Muscle of leg (tissue), 11 donors: ENCODE measurements around the gene FBXL17. TPM values are rescaled to one million over a fixed set of nuclear protein-coding genes. Genes with fewer than 3 reads are reported as not detected.
"Not testable (repeated sequence)": the region's sequence is repeated elsewhere in the genome, so short reads cannot be mapped to it uniquely, and the experiment has no call there.

Experiments used
- DNase-seq: peaks from one replicate; pipeline ENCODE4 v3.0.0; 2013
- H3K27ac ChIP-seq: one replicate; pipeline ENCODE4 v1.5.1; 2013; ENCODE audit warnings: mild to moderate bottlenecking, low read length, control low read depth
- H3K27me3 ChIP-seq: one replicate; pipeline ENCODE4 v1.6.1; 2013; ENCODE audit warnings: low read length; ENCODE audit not compliant: control insufficient read depth, insufficient read depth
- H3K36me3 ChIP-seq: one replicate; pipeline ENCODE4 v1.6.1; 2013; ENCODE audit warnings: low read length; ENCODE audit not compliant: control insufficient read depth, insufficient read depth
- H3K4me1 ChIP-seq: one replicate; pipeline ENCODE4 v1.6.1; 2013; ENCODE audit warnings: low read length; ENCODE audit not compliant: control insufficient read depth, insufficient read depth
- H3K4me3 ChIP-seq: one replicate; pipeline ENCODE4 v1.5.1; 2013; ENCODE audit warnings: low read length, control low read depth
- H3K9me3 ChIP-seq: replicated peaks from 2 replicates; pipeline ENCODE4 v1.6.1; 2013; ENCODE audit warnings: low read depth, low read length; ENCODE audit not compliant: control insufficient read depth
- WGBS: methylation state at CpG from one replicate; pipeline ENCODE4 v1.1.5; 2013; ENCODE audit warnings: missing lambda C conversion rate; ENCODE audit not compliant: insufficient coverage; 5-methylcytosine and 5-hydroxymethylcytosine counted together
- polyA plus RNA-seq, 8 donors: library from polyadenylated mRNA; unstranded; fragments of 120-200 nt; gene quantifications; one replicate each; pipeline versions ENCODE4 v1.2.1 to v1.2.3, GENCODE V29; 2013; ENCODE audit warnings: inconsistent platforms in 1 of 8, low replicate concordance in 1 of 8; ENCODE audit not compliant: insufficient read length in 8 of 8, insufficient read depth in 1 of 8
- total RNA-seq: library from RNA; stranded (reverse); fragments of 120-200 nt; gene quantifications from one replicate; pipeline ENCODE4 v1.2.4, GENCODE V29; 2013

The FBXL17 gene
- total and polyA plus RNA-seq, 9 donors: 14.6 to 23.7 (median 19.4) TPM

- 83% methylated on average over 2 of the region's 2 CpGs for WGBS
- Histone ChIP-seq H3K36me3 (no peaks in the 10 kb centered on the region), H3K4me1 (no peaks in the 10 kb centered on the region), H3K4me3 (no peak overlapping the region), H3K27me3 (no peaks in the 10 kb centered on the region), H3K27ac (no peak overlapping the region), H3K9me3 (no peaks in the 10 kb centered on the region)
- DNase-seq: peak; percentile 4
Observed at GRCh38 chr5:108193021-108193795, 188.7 kb downstream of the FBXL17 start.

- WGBS: no CpG with 5 or more reads among the region's 3 CpGs
- Histone ChIP-seq H3K27ac (no peak overlapping the region), H3K27me3 (no peaks in the 10 kb centered on the region), H3K4me3 (no peak overlapping the region), H3K9me3 (no peaks in the 10 kb centered on the region), H3K36me3 (peaks cover 2% of the 10 kb centered on the region), H3K4me1 (no peaks in the 10 kb centered on the region)
- DNase-seq: no peak
Observed at GRCh38 chr5:108184940-108185339, 197.0 kb downstream of the FBXL17 start.

- Histone ChIP-seq H3K4me1 (no peaks in the 10 kb centered on the region), H3K4me3 (no peak overlapping the region), H3K27ac (no peak overlapping the region), H3K36me3 (peaks cover 2% of the 10 kb centered on the region), H3K27me3 (no peaks in the 10 kb centered on the region), H3K9me3 (no peaks in the 10 kb centered on the region)
- 0% methylated on average over 1 of the region's 7 CpGs for WGBS
- no peak for DNase-seq
Observed at GRCh38 chr5:108181975-108182374, 199.9 kb downstream of the FBXL17 start.

GRCh38 chr5:108174286-108174685, 207.6 kb downstream of the FBXL17 start:
- H3K36me3 ChIP-seq: no peaks in the 10 kb centered on the region
- no peak for DNase-seq
- H3K27me3 ChIP-seq: no peaks in the 10 kb centered on the region
- H3K4me3 ChIP-seq: no peak overlapping the region
- H3K27ac ChIP-seq: no peak overlapping the region
- no peaks in the 10 kb centered on the region for H3K9me3 ChIP-seq
- H3K4me1 ChIP-seq: no peaks in the 10 kb centered on the region

GRCh38 chr5:108171759-108172158, 210.1 kb downstream of the FBXL17 start:
- no peaks in the 10 kb centered on the region for H3K9me3 ChIP-seq
- H3K4me3 ChIP-seq: no peak overlapping the region
- H3K4me1 ChIP-seq: no peaks in the 10 kb centered on the region
- H3K36me3 ChIP-seq: no peaks in the 10 kb centered on the region
- H3K27me3 ChIP-seq: no peaks in the 10 kb centered on the region
- DNase-seq: no peak
- WGBS: 100% methylated on average over 4 of the region's 6 CpGs
- H3K27ac ChIP-seq: no peak overlapping the region

- no peaks in the 10 kb centered on the region for H3K4me1 ChIP-seq
Observed at GRCh38 chr5:108168915-108169314, 213.0 kb downstream of the FBXL17 start.

GRCh38 chr5:108167174-108167573, 214.7 kb downstream of the FBXL17 start:
- Histone ChIP-seq H3K27ac (no peak overlapping the region), H3K27me3 (no peaks in the 10 kb centered on the region), H3K4me1 (no peaks in the 10 kb centered on the region), H3K36me3 (no peaks in the 10 kb centered on the region), H3K9me3 (no peaks in the 10 kb centered on the region), H3K4me3 (no peak overlapping the region)
- WGBS: 100% methylated on average over 1 of the region's 2 CpGs
- no peak for DNase-seq

More at GRCh38 chr5:108168915-108169314, 213.0 kb downstream of the FBXL17 start:
- Histone ChIP-seq H3K36me3 (no peaks in the 10 kb centered on the region), H3K9me3 (no peaks in the 10 kb centered on the region), H3K4me3 (no peak overlapping the region), H3K27ac (no peak overlapping the region), H3K27me3 (no peaks in the 10 kb centered on the region)
- DNase-seq: peak; percentile 37
- WGBS: no CpG with 5 or more reads among the region's 2 CpGs

GRCh38 chr5:108164574-108164973, 217.3 kb downstream of the FBXL17 start:
- Histone ChIP-seq H3K4me1 (no peaks in the 10 kb centered on the region), H3K4me3 (no peak overlapping the region), H3K27ac (no peak overlapping the region), H3K9me3 (no peaks in the 10 kb centered on the region), H3K27me3 (no peaks in the 10 kb centered on the region), H3K36me3 (no peaks in the 10 kb centered on the region)
- DNase-seq: no peak
- no CpG with 5 or more reads among the region's 2 CpGs for WGBS

- H3K9me3 ChIP-seq: not testable (repeated sequence)
- no CpG with 5 or more reads among the region's 1 CpG for WGBS
Observed at GRCh38 chr5:108152854-108153253, 229.0 kb downstream of the FBXL17 start.

GRCh38 chr5:108149369-108149768, 232.5 kb downstream of the FBXL17 start:
- H3K9me3 ChIP-seq: no peaks in the 10 kb centered on the region
- no peaks in the 10 kb centered on the region for H3K4me1 ChIP-seq
- peaks cover 2% of the 10 kb centered on the region for H3K36me3 ChIP-seq
- WGBS: no CpG with 5 or more reads among the region's 1 CpG
- DNase-seq: no peak
- H3K27ac ChIP-seq: no peak overlapping the region
- no peak overlapping the region for H3K4me3 ChIP-seq
- no peaks in the 10 kb centered on the region for H3K27me3 ChIP-seq

More at GRCh38 chr5:108152854-108153253, 229.0 kb downstream of the FBXL17 start:
- not testable (repeated sequence) for H3K36me3 ChIP-seq, DNase-seq, H3K4me1 ChIP-seq, H3K4me3 ChIP-seq, H3K27me3 ChIP-seq, H3K27ac ChIP-seq

GRCh38 chr5:108148715-108149139, 233.2 kb downstream of the FBXL17 start:
- Histone ChIP-seq H3K9me3 (no peaks in the 10 kb centered on the region), H3K27me3 (no peaks in the 10 kb centered on the region), H3K4me1 (no peaks in the 10 kb centered on the region), H3K27ac (no peak overlapping the region), H3K36me3 (peaks cover 2% of the 10 kb centered on the region), H3K4me3 (no peak overlapping the region)
- DNase-seq: peak; percentile 5
